ENCODE results near the gene RABGAP1L.
"Not testable (repeated sequence)": the region's sequence is repeated elsewhere in the genome, so short reads cannot be mapped to it uniquely, and the experiment has no call there.

RABGAP1L gene

DNA sequence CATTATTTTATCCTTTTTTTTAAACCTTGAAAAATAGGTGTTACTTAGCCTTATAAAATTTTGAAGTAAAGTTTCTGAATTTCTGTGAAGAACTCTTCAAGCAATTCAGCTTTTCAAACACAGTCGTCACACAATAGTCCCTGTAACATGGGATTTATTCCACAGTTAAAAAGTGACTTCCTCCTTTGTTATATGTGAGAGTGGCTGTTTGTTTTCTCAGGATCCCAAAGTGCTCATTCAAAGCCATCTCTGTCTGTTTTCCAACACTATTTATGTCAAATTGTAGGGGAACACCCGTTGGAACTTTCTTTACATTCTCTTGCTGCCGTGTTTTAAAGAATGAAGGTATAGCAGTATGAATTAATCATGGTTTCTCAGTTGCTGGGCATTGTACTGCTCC lies 207.6 kb downstream of the RABGAP1L start:
- DNase-seq (ENCODE audit: low read depth): no peak

DNA sequence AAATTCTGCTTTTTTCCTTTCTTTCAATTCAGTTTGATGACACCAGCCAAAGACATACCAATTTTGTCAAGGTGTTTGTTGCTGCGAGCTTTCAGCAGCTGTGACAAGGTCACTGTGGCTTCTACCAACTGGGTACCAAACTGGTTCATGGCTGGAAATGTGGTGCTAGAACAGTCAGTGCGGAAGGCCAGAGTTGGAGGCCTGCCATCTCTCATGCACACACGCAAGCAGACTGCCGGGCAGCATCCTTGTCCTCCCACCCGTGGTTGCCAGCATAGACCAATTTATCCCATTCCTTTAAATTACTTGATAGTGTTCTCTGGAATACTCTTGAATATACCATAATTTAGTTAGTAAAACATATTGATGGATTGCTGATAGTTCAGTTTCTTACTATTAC lies 208.6 kb downstream of the RABGAP1L start:
- DNase-seq (ENCODE audit: low read depth): no peak

DNA sequence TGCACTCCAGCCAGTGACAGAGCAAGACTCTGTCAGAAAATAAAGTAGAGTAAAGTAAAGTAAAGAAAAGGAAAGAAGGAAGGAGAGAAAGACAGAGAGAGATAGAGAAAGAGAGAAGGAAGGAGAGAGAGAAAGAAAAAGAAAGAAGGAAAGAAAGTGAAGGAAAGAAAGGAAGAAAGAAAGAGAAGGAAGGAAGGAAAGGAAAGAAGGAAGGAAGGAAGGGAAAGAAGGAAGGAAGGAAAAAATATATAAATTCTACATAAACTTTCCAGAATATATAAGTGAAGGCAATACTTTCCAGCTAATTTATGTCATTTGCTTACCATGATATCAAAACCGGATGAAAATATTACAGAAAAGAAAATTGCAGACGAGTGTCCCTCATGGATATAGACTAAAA lies 216.7 kb downstream of the RABGAP1L start:
- DNase-seq (ENCODE audit: low read depth): no peak

DNA sequence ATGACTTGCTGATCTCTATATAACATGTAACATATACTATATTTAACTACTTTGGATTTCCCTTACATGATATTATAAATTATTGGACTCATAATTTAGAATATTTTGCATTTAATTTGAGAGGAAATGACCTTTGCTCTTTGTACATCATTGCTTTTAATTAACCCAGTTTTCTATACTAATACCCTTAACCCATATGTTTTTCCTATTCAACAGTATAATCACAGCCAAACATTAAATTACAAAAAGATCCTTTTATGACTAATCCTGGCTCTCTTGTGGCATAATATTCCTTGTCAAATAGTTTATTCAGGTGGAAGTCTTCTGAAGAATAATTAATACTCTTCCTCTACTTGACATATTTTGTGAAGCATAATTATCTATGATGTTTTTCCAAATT lies 232.4 kb downstream of the RABGAP1L start:
- no peak for DNase-seq (ENCODE audit: low read depth)

DNA sequence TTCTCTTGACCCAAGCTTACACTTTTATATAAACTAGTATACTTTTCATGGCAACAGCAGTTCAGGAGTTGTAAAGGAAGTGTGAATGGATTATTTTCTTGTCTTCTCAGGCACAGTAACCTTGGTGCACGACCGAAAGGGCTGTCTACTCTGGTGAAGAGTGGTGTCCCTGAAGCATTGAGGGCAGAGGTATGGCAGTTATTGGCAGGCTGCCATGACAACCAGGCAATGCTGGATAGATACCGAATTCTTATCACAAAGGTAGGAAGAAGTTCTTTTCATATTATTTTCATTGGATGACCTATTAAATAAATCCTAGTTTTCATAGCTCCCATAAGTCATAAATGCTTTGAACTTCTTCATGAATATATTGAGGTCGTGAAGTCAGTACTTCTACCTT lies 234.6 kb downstream of the RABGAP1L start:
- DNase-seq (ENCODE audit: low read depth): no peak

DNA sequence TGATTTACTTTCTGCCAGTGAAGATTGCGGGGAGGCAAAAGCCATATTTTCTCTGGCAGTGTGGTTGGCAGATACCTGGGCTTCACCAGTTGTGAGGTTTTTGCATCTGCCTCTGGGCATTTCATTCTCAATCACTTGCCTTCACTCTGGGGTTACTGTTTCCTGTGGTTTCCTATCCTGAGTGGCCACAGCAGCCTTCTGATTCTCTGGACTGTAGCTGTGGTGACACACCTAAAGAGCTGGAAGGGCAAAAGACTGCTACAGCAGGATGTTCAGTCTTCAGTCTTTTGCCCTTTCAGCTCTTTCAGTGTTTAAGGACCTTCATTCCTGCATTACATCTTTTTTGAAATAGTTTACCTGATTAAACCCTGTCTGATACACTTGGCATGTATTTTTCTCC lies 237.9 kb downstream of the RABGAP1L start:
- DNase-seq (ENCODE audit: low read depth): no peak

DNA sequence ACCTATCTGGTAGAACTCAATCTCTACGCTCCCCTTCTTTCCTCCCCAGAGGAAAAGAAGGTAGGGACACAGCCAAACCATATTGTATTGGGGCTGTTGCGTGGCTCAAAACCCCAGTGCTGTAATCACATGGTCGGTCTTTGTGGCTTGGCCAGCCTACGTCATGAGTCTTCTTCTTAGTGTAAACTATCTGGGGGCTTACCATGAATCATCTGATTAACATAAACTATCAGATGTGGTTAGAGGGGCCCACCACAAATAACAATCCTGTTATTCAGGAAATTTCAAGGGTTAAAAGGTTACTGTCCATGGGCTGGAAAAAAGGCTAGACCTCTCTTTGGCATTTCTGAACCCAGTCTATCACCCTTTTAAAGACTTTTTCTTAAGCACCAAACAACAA lies 238.9 kb downstream of the RABGAP1L start:
- DNase-seq (ENCODE audit: low read depth): no peak

DNA sequence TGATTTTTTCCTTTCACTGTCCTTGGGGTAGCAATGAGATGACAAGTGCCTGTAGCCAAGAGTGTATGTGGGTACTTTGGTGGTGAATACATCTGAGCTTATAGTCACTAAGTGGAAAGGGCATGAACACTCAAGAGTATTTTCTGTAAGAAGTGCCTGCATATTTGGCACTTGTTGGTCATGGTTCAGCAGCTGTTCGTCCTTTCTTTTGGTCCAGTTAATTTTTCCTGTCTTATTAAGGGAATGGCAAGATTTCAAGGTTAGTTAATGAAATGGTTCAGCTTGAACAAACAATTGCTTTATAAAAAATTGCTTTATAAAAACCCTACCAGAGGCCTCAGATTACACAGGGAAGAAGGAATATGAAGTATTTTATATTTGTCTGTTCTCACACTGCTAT lies 239.9 kb downstream of the RABGAP1L start:
- no peak for DNase-seq (ENCODE audit: low read depth)

DNA sequence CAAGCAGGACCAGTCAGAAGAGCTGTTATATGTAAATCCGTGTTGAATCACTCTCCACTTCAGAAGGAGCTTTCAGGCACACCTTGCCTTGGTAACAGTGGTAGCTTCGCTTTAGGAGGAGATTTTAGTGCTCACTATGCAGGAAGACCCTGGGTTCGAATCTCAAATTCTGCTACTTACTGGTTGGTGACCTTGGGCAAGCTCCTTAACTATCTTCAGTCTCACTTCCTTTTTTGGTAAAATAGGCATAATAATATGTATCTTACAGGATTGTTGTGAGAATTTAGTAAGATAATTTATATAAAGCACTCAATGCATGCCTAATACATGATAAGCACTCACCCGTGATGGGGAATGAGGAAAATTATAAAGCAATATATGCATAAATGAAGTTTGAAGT lies 241.8 kb downstream of the RABGAP1L start:
- DNase-seq (ENCODE audit: low read depth): no peak

DNA sequence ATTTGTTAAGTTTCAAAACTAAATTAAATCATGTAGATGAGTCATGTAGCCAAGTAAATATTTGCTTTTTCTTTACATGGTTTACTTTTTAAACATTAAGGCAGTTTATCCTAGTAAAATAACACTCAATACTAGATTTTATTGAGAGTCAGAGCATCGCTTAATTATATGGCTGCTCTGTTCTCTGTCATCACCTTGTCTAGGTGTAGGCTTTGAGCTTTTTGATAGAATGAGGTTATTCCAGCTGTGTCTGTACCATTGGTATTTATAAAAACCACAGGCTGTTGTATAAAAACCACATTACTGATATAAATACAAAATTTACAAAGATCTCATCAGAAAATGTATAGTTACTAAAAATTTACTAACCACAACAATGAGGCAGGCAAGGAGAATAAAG lies 245.9 kb downstream of the RABGAP1L start:
- DNase-seq (ENCODE audit: low read depth): no peak

DNA sequence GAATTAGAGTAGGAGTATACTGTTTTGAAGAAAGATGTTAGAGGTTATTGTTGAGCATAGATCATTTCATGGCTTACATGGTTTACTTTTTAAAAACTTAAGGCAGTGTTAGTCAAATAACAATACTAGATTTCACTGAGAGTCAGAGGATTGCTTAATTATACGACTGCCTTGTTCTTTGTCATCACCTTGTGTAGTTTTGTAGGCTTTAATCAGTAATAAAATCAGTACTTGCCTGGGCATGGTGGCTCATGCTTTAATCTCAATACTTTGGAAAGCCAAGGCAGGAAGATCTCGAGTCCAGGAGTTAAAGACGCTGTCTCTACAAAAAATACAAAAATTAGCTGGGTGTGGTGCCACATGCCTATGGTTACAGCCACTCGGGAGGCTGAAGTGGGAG lies 247.1 kb downstream of the RABGAP1L start:
- no peak for DNase-seq (ENCODE audit: low read depth)

DNA sequence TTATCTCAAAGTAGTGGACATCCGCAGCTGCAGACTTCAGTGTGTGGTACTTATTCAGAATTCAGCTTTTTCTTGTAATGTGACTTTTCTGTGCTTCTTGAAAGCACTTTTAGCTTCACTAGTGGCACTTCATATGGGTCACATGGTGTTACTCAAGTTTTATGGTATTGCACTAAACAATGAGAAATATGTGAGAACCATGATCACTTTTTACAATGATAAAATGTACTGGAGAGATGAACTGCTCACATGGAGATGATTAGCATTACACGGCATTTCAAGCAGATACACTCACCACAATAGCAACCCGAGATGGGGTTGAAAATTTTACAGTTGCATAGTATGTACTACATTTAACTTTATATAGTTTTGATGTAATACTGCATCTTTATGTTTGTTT lies 248.3 kb downstream of the RABGAP1L start:
- no peak for DNase-seq (ENCODE audit: low read depth)

DNA sequence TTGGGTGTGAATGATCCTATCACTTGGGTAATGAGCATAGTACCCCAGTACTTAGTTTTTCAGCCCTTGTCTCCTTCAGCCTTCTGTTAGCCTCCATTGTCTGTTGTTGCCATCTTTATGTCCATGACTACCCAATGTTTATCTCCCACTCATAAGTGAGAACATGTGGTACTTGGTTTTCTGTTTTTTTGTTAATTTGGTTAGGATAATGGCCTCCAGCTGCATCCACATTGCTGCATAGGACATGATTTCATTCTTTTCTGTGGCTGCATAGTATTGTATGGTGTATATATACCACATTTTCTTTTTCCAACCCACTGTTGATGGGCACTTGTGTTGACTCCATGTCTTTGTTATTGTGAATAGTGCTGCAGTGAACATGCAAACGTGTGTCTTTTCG lies 248.8 kb downstream of the RABGAP1L start:
- DNase-seq (ENCODE audit: low read depth): no peak

DNA sequence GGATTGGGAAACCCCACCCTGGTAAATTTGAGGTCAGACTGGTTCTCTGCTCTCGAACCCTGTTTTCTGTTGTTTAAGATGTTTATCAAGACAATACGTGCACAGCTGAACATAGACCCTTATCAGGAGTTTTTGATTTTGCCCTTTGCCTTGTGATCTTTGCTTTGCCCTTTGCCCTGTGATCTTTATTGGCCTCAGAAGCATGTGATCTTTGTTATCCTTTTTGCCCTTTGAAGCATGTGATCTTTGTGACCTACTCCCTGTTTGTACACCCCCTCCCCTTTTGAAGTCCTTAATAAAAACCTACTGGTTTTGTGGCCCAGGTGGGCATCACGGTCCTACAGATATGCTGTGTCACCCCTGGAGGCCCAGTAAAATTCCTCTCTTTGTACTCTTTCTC lies 250.5 kb downstream of the RABGAP1L start:
- not testable (repeated sequence) for DNase-seq (ENCODE audit: low read depth)

DNA sequence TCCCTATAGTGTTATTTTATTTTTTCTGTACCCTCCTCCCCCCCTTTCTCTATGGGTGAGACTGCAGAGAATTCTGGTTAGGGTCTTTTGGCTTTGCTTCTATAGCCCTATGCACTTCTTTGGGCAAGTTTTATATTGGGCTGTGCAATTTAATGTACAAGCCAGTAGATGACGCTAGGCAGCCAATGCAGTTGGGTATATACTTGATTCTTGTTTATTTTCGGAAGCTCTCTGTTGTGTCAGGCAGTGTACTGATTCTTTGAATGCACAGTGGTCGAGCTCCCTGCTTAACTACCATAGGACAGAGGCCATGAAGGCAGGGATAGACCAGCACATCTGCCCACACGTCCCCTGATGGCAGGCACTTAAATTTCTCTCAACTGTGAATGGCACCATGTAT lies 254.3 kb downstream of the RABGAP1L start:
- no peak for DNase-seq (ENCODE audit: low read depth)

DNA sequence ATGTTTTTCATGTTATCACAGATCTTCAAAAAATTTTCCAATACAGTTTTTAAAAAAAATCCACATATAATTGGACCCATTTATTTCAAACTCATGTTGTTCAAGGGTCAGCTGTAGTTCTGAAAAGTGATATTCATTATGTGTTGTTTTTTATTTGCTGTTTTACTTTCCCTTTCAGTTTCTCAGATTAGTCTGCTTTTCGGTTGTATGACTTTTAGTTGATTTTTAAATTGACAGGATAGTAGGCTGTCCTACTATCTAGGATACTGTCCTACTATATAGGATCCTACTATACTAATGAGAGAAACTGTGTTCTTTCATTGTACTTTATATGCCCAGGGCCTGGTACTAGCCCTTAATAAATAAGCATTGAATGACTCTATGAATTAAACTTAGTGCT lies 254.9 kb downstream of the RABGAP1L start:
- no peak for DNase-seq (ENCODE audit: low read depth)

DNA sequence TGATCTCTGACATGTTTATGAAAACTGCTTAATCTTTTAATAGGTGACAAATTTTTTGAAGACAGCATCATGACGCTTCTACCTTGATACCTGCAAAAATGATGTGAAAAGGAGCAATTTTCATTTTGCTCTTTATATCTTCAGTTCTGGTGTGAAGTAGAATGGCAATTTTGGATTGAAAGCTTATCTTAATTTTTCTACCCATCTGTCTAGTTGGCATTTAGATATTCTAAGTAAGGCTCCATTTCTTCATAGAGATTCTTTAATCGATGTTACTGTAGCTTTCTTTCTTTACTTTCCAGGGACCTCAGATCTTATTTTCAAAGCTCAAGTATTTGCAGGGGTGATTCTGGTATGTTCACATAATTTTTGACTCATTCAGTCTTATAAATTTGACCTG lies 256.2 kb downstream of the RABGAP1L start:
- no peak for DNase-seq (ENCODE audit: low read depth)

DNA sequence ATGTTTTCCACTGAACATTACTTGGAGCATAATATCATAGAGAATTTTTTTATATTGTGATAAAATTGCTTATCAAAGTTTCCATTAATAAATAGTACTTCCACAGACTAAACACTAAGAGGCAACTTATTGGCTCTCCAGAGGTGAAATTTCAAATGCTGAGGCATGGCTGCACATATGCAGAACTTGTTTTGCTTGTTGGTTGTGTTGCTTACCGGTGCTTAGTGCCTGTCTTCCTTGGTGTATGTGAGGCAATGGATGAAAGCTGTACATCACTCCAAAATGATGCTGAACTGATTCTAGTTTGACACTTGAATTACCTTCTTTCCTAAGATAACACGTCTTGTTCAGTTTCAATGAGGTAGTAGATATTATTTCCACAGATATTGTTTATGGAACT lies 258.6 kb downstream of the RABGAP1L start:
- no peak for DNase-seq (ENCODE audit: low read depth)

DNA sequence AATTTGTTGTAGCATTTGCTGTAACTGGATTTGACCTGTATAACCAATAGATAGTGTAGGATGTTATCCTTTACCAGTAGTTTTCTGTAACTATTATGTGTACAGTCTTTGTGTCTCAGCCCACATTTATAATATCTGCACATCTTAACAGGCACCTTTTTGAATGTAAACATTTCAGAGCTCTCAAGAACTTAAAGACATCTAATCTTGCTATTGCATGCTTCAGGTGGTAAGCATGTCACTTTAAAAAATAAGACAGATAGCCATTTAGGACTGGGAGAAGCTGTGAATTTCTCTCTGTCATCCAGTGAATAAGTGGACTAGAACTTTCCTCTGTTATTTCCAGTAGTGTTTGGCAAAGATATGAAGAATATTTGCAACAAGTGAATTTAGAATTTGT lies 265.8 kb downstream of the RABGAP1L start:
- no peak for DNase-seq (ENCODE audit: low read depth)

DNA sequence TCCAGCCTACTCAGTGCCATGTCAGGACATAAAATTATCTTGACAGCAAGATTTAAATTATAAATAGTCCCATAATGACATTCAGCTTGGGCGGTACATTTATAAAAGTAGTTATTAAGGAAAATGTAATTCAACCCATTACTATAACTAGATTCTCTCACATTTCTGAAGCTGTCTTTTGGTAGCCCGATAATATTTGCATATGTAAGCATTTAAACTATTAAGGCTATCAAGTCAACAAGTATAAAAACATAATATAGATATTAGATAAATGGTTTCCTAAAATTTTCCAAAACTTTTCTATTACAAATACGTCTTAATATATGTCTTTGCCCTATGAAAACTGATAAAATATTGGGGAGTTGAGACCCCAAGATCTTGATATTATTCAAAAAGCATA lies 266.8 kb downstream of the RABGAP1L start:
- DNase-seq (ENCODE audit: low read depth): no peak

DNA sequence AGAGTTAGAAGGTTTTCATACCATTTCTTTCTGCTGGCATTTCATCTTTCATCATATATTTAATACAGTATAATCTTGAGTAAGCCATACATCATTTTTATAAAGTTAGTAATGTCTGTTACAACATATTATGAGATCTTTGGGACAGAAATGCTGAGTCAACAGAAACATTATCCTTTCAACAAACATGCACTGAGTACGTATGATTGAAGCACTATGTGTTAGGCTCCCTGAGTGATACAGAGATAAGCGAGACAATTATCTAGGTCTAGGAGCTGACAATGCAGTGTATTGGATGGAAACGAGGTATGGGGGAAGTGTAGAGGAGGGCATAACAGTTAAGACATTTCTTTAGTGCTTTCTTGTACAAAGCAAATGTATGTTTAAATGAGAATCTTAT lies 268.7 kb downstream of the RABGAP1L start:
- no peak for DNase-seq (ENCODE audit: low read depth)

DNA sequence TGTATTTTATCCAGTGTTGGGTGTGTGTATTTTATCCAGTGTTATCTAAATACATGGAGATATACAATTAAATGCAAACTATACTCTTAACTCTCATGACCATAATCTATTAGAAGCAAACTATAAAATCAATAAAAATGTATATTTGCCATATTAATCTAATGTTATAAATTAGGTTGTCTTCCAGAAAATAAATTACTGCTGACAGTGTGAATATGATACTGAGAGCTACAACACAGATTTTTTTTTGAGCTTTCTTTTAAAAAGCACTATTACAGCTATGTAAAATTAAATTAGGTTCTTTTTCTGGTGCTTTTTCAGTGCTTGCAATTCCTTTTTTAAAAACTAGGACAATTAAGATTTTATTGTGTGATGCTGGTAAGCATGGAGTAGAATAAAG lies 269.4 kb downstream of the RABGAP1L start:
- DNase-seq (ENCODE audit: low read depth): no peak

DNA sequence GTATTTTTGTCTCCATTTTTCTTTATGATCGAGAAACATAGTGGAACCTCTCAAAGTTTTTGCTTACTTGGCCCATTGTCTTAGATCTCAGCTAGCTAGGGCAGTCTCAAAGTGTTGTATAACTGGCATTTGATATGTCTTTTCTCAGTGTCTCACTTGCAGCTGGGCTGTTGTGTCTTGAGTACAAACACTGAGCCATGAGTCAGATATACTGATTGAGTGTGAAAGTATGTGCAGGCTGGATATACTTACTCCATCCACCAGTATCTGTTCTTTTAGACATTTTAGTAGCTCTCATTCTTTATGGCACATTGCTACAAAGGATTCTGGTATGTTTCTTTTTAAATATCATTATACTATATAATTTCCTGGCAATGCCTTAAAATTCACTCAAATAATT lies 274.1 kb downstream of the RABGAP1L start:
- DNase-seq (ENCODE audit: low read depth): no peak

DNA sequence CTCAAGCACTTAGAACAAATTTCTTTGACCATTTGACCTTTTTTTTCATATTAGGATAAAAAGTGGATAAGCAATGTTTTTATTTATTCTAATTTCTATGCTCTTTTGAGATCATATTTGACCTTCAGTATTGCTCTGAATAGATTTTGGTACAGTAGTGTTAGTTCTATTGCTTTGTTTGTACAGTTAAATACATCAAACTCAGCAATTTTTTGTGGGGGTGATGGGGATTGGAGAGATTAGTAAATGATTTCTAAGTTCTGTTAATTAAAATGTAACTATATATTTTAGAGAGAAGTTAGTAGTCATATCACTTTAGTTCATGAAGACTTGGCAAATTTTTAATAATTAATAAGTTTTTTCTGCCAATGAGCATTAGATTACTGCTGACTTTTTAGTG lies 286.0 kb downstream of the RABGAP1L start:
- DNase-seq (ENCODE audit: low read depth): no peak

DNA sequence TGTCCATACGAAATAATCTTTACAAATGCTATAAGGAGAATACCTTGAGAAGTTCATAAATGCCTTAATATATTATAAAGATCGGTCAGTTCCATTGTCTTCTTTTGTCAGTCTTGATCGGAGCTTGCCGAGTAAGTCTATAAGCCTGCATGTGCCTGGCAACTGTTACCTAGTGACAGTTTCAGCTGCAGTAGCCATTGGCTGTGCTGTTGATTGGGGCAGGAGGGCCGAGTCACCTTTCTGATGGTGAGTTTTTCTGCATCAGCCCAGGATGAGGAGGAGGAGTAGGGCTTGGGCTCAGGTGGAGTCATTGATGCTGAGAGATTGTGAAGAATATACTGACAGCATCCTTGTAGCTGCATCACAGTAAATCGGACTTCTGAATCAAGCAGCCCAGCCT lies 286.5 kb downstream of the RABGAP1L start:
- DNase-seq (ENCODE audit: low read depth): no peak
